ENCODE measurements around the gene PLCB4. TPM values are rescaled to one million over a fixed set of nuclear protein-coding genes. Genes with fewer than 3 reads are reported as not detected.

Gene PLCB4
- total RNA-seq, 4 donors from 2014 or later: 6.3 to 24.5 (median 10.4) TPM

GRCh38 chr20:9427430-9428291, 358.8 kb downstream of the PLCB4 start:
- no peak overlapping the region for H3K4me3 ChIP-seq
- no peak overlapping the region for H3K27ac ChIP-seq
- H3K9me3 ChIP-seq: no peaks in the 10 kb centered on the region
- 64% methylated on average over 9 of the region's 9 CpGs for WGBS
- H3K27me3 ChIP-seq: no peaks in the 10 kb centered on the region
- H3K36me3 ChIP-seq: no peaks in the 10 kb centered on the region
- H3K4me1 ChIP-seq: peaks cover 4% of the 10 kb centered on the region
- TF ChIP-seq CTCF (IDR thresholded peaks at IDR 0.05): no peak
- TF ChIP-seq POLR2AphosphoS5 (IDR thresholded peaks at IDR 0.05): no peak
- no peak for TF ChIP-seq EP300 (IDR thresholded peaks at IDR 0.05)
- DNase-seq (ENCODE audit: low spot score in 2 of 2): no peak

- no peak for TF ChIP-seq POLR2AphosphoS5 (IDR thresholded peaks at IDR 0.05)
- TF ChIP-seq POLR2A (IDR thresholded peaks at IDR 0.05): no peak
- no peak for TF ChIP-seq CTCF (IDR thresholded peaks at IDR 0.05)
- TF ChIP-seq EP300 (IDR thresholded peaks at IDR 0.05): no peak
- Histone ChIP-seq H3K4me1 (peaks cover 4% of the 10 kb centered on the region), H3K27ac (no peak overlapping the region), H3K4me3 (no peak overlapping the region), H3K9me3 (no peaks in the 10 kb centered on the region), H3K36me3 (no peaks in the 10 kb centered on the region), H3K27me3 (no peaks in the 10 kb centered on the region)
- no peak for DNase-seq (ENCODE audit: low spot score in 2 of 2)
These were observed 359.4 kb downstream of the PLCB4 start for GRCh38 chr20:9428292-9428607.

GRCh38 chr20:9439806-9440205, 370.9 kb downstream of the PLCB4 start:
- no peak overlapping the region for H3K27ac ChIP-seq
- H3K4me3 ChIP-seq: no peak overlapping the region
- no peaks in the 10 kb centered on the region for H3K27me3 ChIP-seq
- H3K9me3 ChIP-seq: no peaks in the 10 kb centered on the region
- TF ChIP-seq POLR2AphosphoS5 (IDR thresholded peaks at IDR 0.05) (no peak), CTCF (IDR thresholded peaks at IDR 0.05) (no peak), POLR2A (IDR thresholded peaks at IDR 0.05) (no peak), EP300 (IDR thresholded peaks at IDR 0.05) (no peak)
- H3K4me1 ChIP-seq: no peaks in the 10 kb centered on the region
- H3K36me3 ChIP-seq: peaks cover 11% of the 10 kb centered on the region
- no peak for DNase-seq (ENCODE audit: low spot score in 2 of 2)

GRCh38 chr20:9440892-9441291, 372.0 kb downstream of the PLCB4 start:
- H3K4me3 ChIP-seq: no peak overlapping the region
- 64% methylated on average over 3 of the region's 3 CpGs for WGBS
- peaks cover 11% of the 10 kb centered on the region for H3K36me3 ChIP-seq
- H3K27ac ChIP-seq: no peak overlapping the region
- TF ChIP-seq CTCF (IDR thresholded peaks at IDR 0.05) (no peak), POLR2AphosphoS5 (IDR thresholded peaks at IDR 0.05) (no peak), EP300 (IDR thresholded peaks at IDR 0.05) (no peak), POLR2A (IDR thresholded peaks at IDR 0.05) (no peak)
- H3K9me3 ChIP-seq: no peaks in the 10 kb centered on the region
- no peak for DNase-seq (ENCODE audit: low spot score in 2 of 2)
- no peaks in the 10 kb centered on the region for H3K27me3 ChIP-seq
- H3K4me1 ChIP-seq: no peaks in the 10 kb centered on the region

- no peak overlapping the region for H3K4me3 ChIP-seq
- TF ChIP-seq POLR2A (IDR thresholded peaks at IDR 0.05): no peak
- TF ChIP-seq EP300 (IDR thresholded peaks at IDR 0.05): no peak
- no peak for TF ChIP-seq POLR2AphosphoS5 (IDR thresholded peaks at IDR 0.05)
- no peak for TF ChIP-seq CTCF (IDR thresholded peaks at IDR 0.05)
- no peaks in the 10 kb centered on the region for H3K4me1 ChIP-seq
- H3K36me3 ChIP-seq: peaks cover 11% of the 10 kb centered on the region
- H3K27me3 ChIP-seq: no peaks in the 10 kb centered on the region
- WGBS: 88% methylated on average over 3 of the region's 3 CpGs
- H3K27ac ChIP-seq: no peak overlapping the region
- no peak for DNase-seq (ENCODE audit: low spot score in 2 of 2)
- no peaks in the 10 kb centered on the region for H3K9me3 ChIP-seq
These were observed 373.1 kb downstream of the PLCB4 start for GRCh38 chr20:9441948-9442347.
